GM04503 (cell line): ENCODE data around the gene MYH9.
"Not testable (repeated sequence)": the region's sequence is repeated elsewhere in the genome, so short reads cannot be mapped to it uniquely, and the experiment has no call there.

Experiments used
- DNase-seq: peaks from one replicate; pipeline ENCODE4 v3.0.0-alpha.2; 2012; ENCODE audit warnings: low read depth

The MYH9 gene

GRCh38 chr22:36413022-36413775, 25.4 kb upstream of the MYH9 start:
- DNase-seq = no peak

- no peak for DNase-seq
These were observed 24.0 kb upstream of the MYH9 start for GRCh38 chr22:36411589-36412258.

GRCh38 chr22:36409911-36410756, 22.4 kb upstream of the MYH9 start:
- DNase-seq = no peak

- not testable (repeated sequence) for DNase-seq
These were observed 21.8 kb upstream of the MYH9 start for GRCh38 chr22:36409554-36409910.

- no peak for DNase-seq
These were observed 21.3 kb upstream of the MYH9 start for GRCh38 chr22:36409056-36409455.

GRCh38 chr22:36406721-36407120, 19.0 kb upstream of the MYH9 start:
- DNase-seq = no peak

- DNase-seq = no peak
These were observed 18.1 kb upstream of the MYH9 start for GRCh38 chr22:36405671-36406538.

- DNase-seq = no peak
These were observed 17.5 kb upstream of the MYH9 start for GRCh38 chr22:36405221-36405661.

GRCh38 chr22:36404446-36404845, 16.7 kb upstream of the MYH9 start:
- DNase-seq = no peak

- no peak for DNase-seq
These were observed 11.7 kb upstream of the MYH9 start for GRCh38 chr22:36399472-36399778.

- DNase-seq = no peak
These were observed 11.1 kb upstream of the MYH9 start for GRCh38 chr22:36398601-36399471.

GRCh38 chr22:36397131-36398093, 9.6 kb upstream of the MYH9 start:
- no peak for DNase-seq

- DNase-seq = no peak
These were observed 8.1 kb upstream of the MYH9 start for GRCh38 chr22:36395915-36396314.

GRCh38 chr22:36395055-36395849, 7.5 kb upstream of the MYH9 start:
- DNase-seq = no peak

- no peak for DNase-seq
These were observed 3.9 kb upstream of the MYH9 start for GRCh38 chr22:36391638-36392037.

GRCh38 chr22:36389122-36389521, 1.4 kb upstream of the MYH9 start:
- not testable (repeated sequence) for DNase-seq

- DNase-seq = no peak
These were observed 133 bp downstream of the MYH9 start for GRCh38 chr22:36387709-36387958.

- no peak for DNase-seq
These were observed 663 bp downstream of the MYH9 start for GRCh38 chr22:36386900-36387708.
